ENCODE results near the gene COA3.
A peak's percentile ranks its signal among the peaks of the same experiment; 100 is the strongest.

COA3 gene

GRCh38 chr17:42819939-42820535 is 21.5 kb upstream of the COA3 start:
- H3K27ac ChIP-seq: no peak overlapping the region
- ChIA-PET CTCF (interaction anchor here (0.5 to 0.7 kb wide), 2 partner anchors 9 to 951 kb away, joined by 3 to 4 read pairs; no protein-coding TSS in a partner anchor), POLR2A (ENCODE audit: low non-redundant PET) (no interaction called here)
- TF ChIP-seq CTCF (conservative IDR thresholded peaks at IDR 0.05; ENCODE audit: low read depth): peak; percentile 77
- DNase-seq (ENCODE audit: low spot score): no peak

GRCh38 chr17:42818379-42818778 is 19.9 kb upstream of the COA3 start:
- no peak for DNase-seq (ENCODE audit: low spot score)
- no peak overlapping the region for H3K27ac ChIP-seq
- POLR2A ChIA-PET (ENCODE audit: low non-redundant PET): no interaction called here
- CTCF ChIA-PET: interaction anchor here (0.7 kb wide), 1 partner anchor 12 kb away, joined by 5 read pairs; no protein-coding TSS in a partner anchor
- no peak for TF ChIP-seq CTCF (conservative IDR thresholded peaks at IDR 0.05; ENCODE audit: low read depth)

GRCh38 chr17:42817866-42818265 is 19.4 kb upstream of the COA3 start:
- no peak overlapping the region for H3K27ac ChIP-seq
- no peak for TF ChIP-seq CTCF (conservative IDR thresholded peaks at IDR 0.05; ENCODE audit: low read depth)
- CTCF ChIA-PET: interaction anchor here (0.7 kb wide), 1 partner anchor 12 kb away, joined by 5 read pairs; no protein-coding TSS in a partner anchor
- DNase-seq (ENCODE audit: low spot score): no peak
- POLR2A ChIA-PET (ENCODE audit: low non-redundant PET): no interaction called here

GRCh38 chr17:42814633-42815399 is 16.3 kb upstream of the COA3 start:
- no peak for TF ChIP-seq CTCF (conservative IDR thresholded peaks at IDR 0.05; ENCODE audit: low read depth)
- CTCF ChIA-PET: interaction anchor here (0.7 to 1.1 kb wide), 2 partner anchors 28 to 209 kb away, joined by 3 read pairs; no protein-coding TSS in a partner anchor
- peak overlapping the region; percentile 28; the same call in 1 of the 2 replicates for H3K27ac ChIP-seq
- POLR2A ChIA-PET (ENCODE audit: low non-redundant PET): no interaction called here
- no peak for DNase-seq (ENCODE audit: low spot score)

- ChIA-PET POLR2A (ENCODE audit: low non-redundant PET) (no interaction called here), CTCF (no interaction called here)
- DNase-seq (ENCODE audit: low spot score): peak; percentile 73
- TF ChIP-seq CTCF (conservative IDR thresholded peaks at IDR 0.05; ENCODE audit: low read depth): no peak
- peak overlapping the region; percentile 21; the same call in 1 of the 2 replicates for H3K27ac ChIP-seq
Measured at GRCh38 chr17:42809250-42809649, 10.7 kb upstream of the COA3 start.

- TF ChIP-seq CTCF (conservative IDR thresholded peaks at IDR 0.05; ENCODE audit: low read depth): no peak
- POLR2A ChIA-PET (ENCODE audit: low non-redundant PET): interaction anchor here (0.7 kb wide), 1 partner anchor 18 kb away, joined by 3 read pairs; no protein-coding TSS in a partner anchor
- no peak overlapping the region for H3K27ac ChIP-seq
- CTCF ChIA-PET: interaction anchor here (0.5 to 1.0 kb wide), 3 partner anchors 12 to 84 kb away, joined by 4 to 5 read pairs (median 4); no protein-coding TSS in a partner anchor
- no peak for DNase-seq (ENCODE audit: low spot score)
Measured at GRCh38 chr17:42806249-42806648, 7.7 kb upstream of the COA3 start.
